ENCODE results near the gene SCAMP4.

The SCAMP4 gene

DNA sequence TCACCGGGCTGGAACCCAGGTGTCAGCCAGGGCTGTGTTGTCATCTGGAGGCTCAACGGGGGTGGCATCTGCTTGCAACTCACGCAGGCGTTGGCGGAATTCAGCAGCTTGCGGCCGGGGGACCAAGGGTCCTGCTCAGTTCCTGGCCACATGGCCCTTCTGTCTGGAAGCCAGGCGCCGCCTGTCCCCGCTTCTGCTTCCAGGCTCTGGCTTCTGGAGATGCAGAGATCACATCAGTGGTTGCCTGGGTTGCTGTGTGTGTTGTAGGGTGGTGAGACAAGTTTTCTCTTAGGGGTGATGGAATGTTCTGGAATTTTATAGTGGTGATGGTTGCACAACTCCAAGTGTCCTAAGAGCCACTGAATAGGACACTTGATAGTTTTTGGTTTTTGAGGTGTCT, 5.0 kb downstream of the SCAMP4 start:
- H3K27ac ChIP-seq (ENCODE audit: extremely low read depth, low read depth, low read length): no peak overlapping the region
- H3K9me3 ChIP-seq (ENCODE audit: control insufficient read depth, insufficient read depth, low read depth, low read length): no peaks in the 10 kb centered on the region
- H3K36me3 ChIP-seq (ENCODE audit: control insufficient read depth in 2 of 2, insufficient read depth in 1 of 2, low read length in 2 of 2): peaks cover 0 to 54% of the 10 kb centered on the region in 2 experiments; a peak in 2 of 3 replicates
- POLR2A ChIA-PET: no interaction called here
- H3K4me1 ChIP-seq (ENCODE audit: control insufficient read depth, insufficient read depth, low read length): peaks cover 12% of the 10 kb centered on the region
- no peak overlapping the region for H3K4me3 ChIP-seq (ENCODE audit: low read depth, low read length)
- 0 out of 2 replicates have a peak, but pooled peaks have one; percentile 46 for TF ChIP-seq ZNF600 (tag by site-specific recombination; IDR thresholded peaks at IDR 0.05)
- TF ChIP-seq ZBTB7A (tag by site-specific recombination; IDR thresholded peaks at IDR 0.05; ENCODE audit: low read depth): no peak
- CTCF ChIA-PET: interaction anchor here (0.6 kb wide), 1 partner anchor 573 kb away, joined by 4 read pairs; no protein-coding TSS in a partner anchor

DNA sequence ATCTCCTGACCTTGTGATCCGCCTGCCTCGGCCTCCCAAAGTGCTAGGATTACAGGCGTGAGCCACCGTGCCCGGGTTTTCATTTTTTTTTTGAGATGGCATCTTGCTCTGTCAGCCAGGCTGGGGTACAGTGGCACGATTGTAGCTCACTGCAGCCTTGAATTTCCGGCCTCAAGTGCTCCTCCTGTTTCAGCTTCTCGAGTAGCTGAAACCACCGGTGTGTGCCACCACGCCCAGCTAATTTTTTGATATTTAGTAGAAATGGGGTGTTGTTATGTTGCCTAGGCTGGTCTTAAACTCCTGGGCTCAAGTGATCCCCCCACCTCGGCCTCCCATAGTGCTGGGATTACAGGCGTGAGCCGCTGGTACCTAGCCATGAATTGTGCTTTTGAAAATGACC, 5.9 kb downstream of the SCAMP4 start:
- TF ChIP-seq ZNF610 (tag by site-specific recombination; IDR thresholded peaks at IDR 0.05; ENCODE audit: borderline replicate concordance): no peak
- no peak for TF ChIP-seq ZNF701 (tag by site-specific recombination; IDR thresholded peaks at IDR 0.05)
- no peak for TF ChIP-seq MZF1 (tag by site-specific recombination; IDR thresholded peaks at IDR 0.05; ENCODE audit: borderline replicate concordance)
- TF ChIP-seq ZNF529 (tag by site-specific recombination; IDR thresholded peaks at IDR 0.05; ENCODE audit: insufficient replicate concordance): no peak
- TF ChIP-seq YY1 (tag by site-specific recombination; IDR thresholded peaks at IDR 0.05): no peak
- no peak for TF ChIP-seq ZNF791 (tag by site-specific recombination; IDR thresholded peaks at IDR 0.05)
- TF ChIP-seq ZNF423 (tag by site-specific recombination; IDR thresholded peaks at IDR 0.05): no peak
- TF ChIP-seq GLI4 (tag by site-specific recombination; IDR thresholded peaks at IDR 0.05): no peak
- no peak for TF ChIP-seq ZNF677 (tag by site-specific recombination; IDR thresholded peaks at IDR 0.05)
- no peak for TF ChIP-seq ZNF514 (tag by site-specific recombination; IDR thresholded peaks at IDR 0.05)
- no peak for TF ChIP-seq ZNF555 (tag by site-specific recombination; conservative IDR thresholded peaks at IDR 0.05)
- TF ChIP-seq, protein P1, sequence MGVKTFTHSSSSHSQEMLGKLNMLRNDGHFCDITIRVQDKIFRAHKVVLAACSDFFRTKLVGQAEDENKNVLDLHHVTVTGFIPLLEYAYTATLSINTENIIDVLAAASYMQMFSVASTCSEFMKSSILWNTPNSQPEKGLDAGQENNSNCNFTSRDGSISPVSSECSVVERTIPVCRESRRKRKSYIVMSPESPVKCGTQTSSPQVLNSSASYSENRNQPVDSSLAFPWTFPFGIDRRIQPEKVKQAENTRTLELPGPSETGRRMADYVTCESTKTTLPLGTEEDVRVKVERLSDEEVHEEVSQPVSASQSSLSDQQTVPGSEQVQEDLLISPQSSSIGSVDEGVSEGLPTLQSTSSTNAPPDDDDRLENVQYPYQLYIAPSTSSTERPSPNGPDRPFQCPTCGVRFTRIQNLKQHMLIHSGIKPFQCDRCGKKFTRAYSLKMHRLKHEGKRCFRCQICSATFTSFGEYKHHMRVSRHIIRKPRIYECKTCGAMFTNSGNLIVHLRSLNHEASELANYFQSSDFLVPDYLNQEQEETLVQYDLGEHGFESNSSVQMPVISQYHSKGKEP (tag by site-specific recombination; IDR thresholded peaks at IDR 0.05): no peak
- no peak for TF ChIP-seq HOXA7 (CRISPR knock-in tag; IDR thresholded peaks at IDR 0.05; ENCODE audit: borderline replicate concordance)
- no peak for TF ChIP-seq ZFP3 (tag by site-specific recombination; IDR thresholded peaks at IDR 0.05; ENCODE audit: low read depth)
- TF ChIP-seq ZNF10 (tag by site-specific recombination; IDR thresholded peaks at IDR 0.05): no peak
- TF ChIP-seq, protein P2, sequence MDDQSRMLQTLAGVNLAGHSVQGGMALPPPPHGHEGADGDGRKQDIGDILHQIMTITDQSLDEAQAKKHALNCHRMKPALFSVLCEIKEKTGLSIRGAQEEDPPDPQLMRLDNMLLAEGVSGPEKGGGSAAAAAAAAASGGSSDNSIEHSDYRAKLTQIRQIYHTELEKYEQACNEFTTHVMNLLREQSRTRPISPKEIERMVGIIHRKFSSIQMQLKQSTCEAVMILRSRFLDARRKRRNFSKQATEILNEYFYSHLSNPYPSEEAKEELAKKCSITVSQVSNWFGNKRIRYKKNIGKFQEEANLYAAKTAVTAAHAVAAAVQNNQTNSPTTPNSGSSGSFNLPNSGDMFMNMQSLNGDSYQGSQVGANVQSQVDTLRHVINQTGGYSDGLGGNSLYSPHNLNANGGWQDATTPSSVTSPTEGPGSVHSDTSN (CRISPR knock-in tag; IDR thresholded peaks at IDR 0.05): no peak
- TF ChIP-seq SP3 (tag by site-specific recombination; IDR thresholded peaks at IDR 0.05): no peak
- TF ChIP-seq, protein P3, sequence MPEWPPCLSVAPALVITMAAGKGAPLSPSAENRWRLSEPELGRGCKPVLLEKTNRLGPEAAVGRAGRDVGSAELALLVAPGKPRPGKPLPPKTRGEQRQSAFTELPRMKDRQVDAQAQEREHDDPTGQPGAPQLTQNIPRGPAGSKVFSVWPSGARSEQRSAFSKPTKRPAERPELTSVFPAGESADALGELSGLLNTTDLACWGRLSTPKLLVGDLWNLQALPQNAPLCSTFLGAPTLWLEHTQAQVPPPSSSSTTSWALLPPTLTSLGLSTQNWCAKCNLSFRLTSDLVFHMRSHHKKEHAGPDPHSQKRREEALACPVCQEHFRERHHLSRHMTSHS (tag by site-specific recombination; IDR thresholded peaks at IDR 0.05): no peak
- TF ChIP-seq ZBTB1 (tag by site-specific recombination; IDR thresholded peaks at IDR 0.05): no peak
- TF ChIP-seq ZNF433 (tag by site-specific recombination; IDR thresholded peaks at IDR 0.05; ENCODE audit: low read depth): no peak
- H3K4me3 ChIP-seq (ENCODE audit: low read depth, low read length): no peak overlapping the region
- peaks cover 12% of the 10 kb centered on the region for H3K4me1 ChIP-seq (ENCODE audit: control insufficient read depth, insufficient read depth, low read length)
- peaks cover 0 to 55% of the 10 kb centered on the region in 2 experiments; a peak in 2 of 3 replicates for H3K36me3 ChIP-seq (ENCODE audit: control insufficient read depth in 2 of 2, insufficient read depth in 1 of 2, low read length in 2 of 2)
- no peaks in the 10 kb centered on the region for H3K9me3 ChIP-seq (ENCODE audit: control insufficient read depth, insufficient read depth, low read depth, low read length)
- ChIA-PET CTCF (no interaction called here), POLR2A (interaction anchor here (0.9 kb wide), 1 partner anchor 26 kb away, joined by 4 read pairs; the partner anchor contains the start of gene ABHD17A)
- H3K27ac ChIP-seq (ENCODE audit: extremely low read depth, low read depth, low read length): no peak overlapping the region

Data from HEK293 (cell line).